HG03469 (cell line): ENCODE measurements around the gene MRPL47.

Source experiments
- ATAC-seq: cut with Tn5 transposase; IDR thresholded peaks from one replicate; pipeline ENCODE4 v1.9.1; 2021; ENCODE audit warnings: mild to moderate bottlenecking, moderate library complexity, moderate number of reproducible peaks; ENCODE audit not compliant: unreplicated experiment

The MRPL47 gene

GRCh38 chr3:179591313-179591712, 13.1 kb downstream of the MRPL47 start:
- no peak for ATAC-seq

- ATAC-seq = no peak
Measured at GRCh38 chr3:179590669-179591068, 13.8 kb downstream of the MRPL47 start.

- ATAC-seq = no peak
Measured at GRCh38 chr3:179589143-179589542, 15.3 kb downstream of the MRPL47 start.

- ATAC-seq = no peak
Measured at GRCh38 chr3:179580992-179581391, 23.4 kb downstream of the MRPL47 start.

GRCh38 chr3:179565496-179565895, 38.9 kb downstream of the MRPL47 start:
- no peak for ATAC-seq

GRCh38 chr3:179563271-179563783, 41.1 kb downstream of the MRPL47 start:
- ATAC-seq = peak; percentile 29

- ATAC-seq = peak; percentile 95
Measured at GRCh38 chr3:179562591-179563270, 41.7 kb downstream of the MRPL47 start, which contains the start of gene ACTL6A. ACTL6A (plus strand) TSS chr3:179562926; CDS start chr3:179563093, 167 bp downstream.

- no peak for ATAC-seq
Measured at GRCh38 chr3:179560791-179561190, 43.6 kb downstream of the MRPL47 start.

- no peak for ATAC-seq
Measured at GRCh38 chr3:179558742-179559364, 45.6 kb downstream of the MRPL47 start.

- ATAC-seq = no peak
Measured at GRCh38 chr3:179551349-179552105, 52.9 kb downstream of the MRPL47 start.

GRCh38 chr3:179546814-179547241, 57.6 kb downstream of the MRPL47 start:
- ATAC-seq = no peak

- no peak for ATAC-seq
Measured at GRCh38 chr3:179544981-179545645, 59.3 kb downstream of the MRPL47 start.

- ATAC-seq = no peak
Measured at GRCh38 chr3:179542375-179542774, 62.1 kb downstream of the MRPL47 start.

GRCh38 chr3:179541596-179541995, 62.8 kb downstream of the MRPL47 start:
- no peak for ATAC-seq

- ATAC-seq = no peak
Measured at GRCh38 chr3:179541094-179541493, 63.3 kb downstream of the MRPL47 start.
